Liver (tissue), 9 donors: Measurements from ENCODE around the gene RAB3GAP2. TPM values are rescaled to one million over a fixed set of nuclear protein-coding genes. Genes with fewer than 3 reads are reported as not detected.

Experiments used
- DNase-seq: peaks from one replicate; pipeline ENCODE4 v3.0.0-alpha.2; 2017; ENCODE audit warnings: low spot score
- H3K27ac ChIP-seq, 2 donors: one replicate each; pipeline ENCODE4 v1.7.0; 2013; ENCODE audit warnings: inconsistent platforms in 2 of 2, low read length in 2 of 2, control low read depth in 1 of 2, low read depth in 1 of 2, mild to moderate bottlenecking in 1 of 2
- H3K27me3 ChIP-seq, 4 donors: one replicate each; pipeline versions ENCODE4 v1.6.1 to v1.7.0; 2013; ENCODE audit warnings: low read length in 3 of 4, inconsistent platforms in 1 of 4, mild to moderate bottlenecking in 1 of 4, moderate library complexity in 1 of 4; ENCODE audit not compliant: control insufficient read depth in 4 of 4, insufficient read depth in 4 of 4
- H3K36me3 ChIP-seq, 4 donors: one replicate each; pipeline versions ENCODE4 v1.6.1 to v1.7.0; 2013; ENCODE audit warnings: low read length in 3 of 4, mild to moderate bottlenecking in 3 of 4, low read depth in 1 of 4, moderate library complexity in 1 of 4; ENCODE audit not compliant: control insufficient read depth in 4 of 4, insufficient read depth in 3 of 4
- H3K4me1 ChIP-seq, 4 donors: one replicate each; pipeline versions ENCODE4 v1.6.1 to v1.7.0; 2013; ENCODE audit warnings: low read length in 3 of 4, mild to moderate bottlenecking in 3 of 4, moderate library complexity in 1 of 4; ENCODE audit not compliant: control insufficient read depth in 4 of 4, insufficient read depth in 4 of 4
- H3K4me3 ChIP-seq, 3 donors: one replicate each; pipeline versions ENCODE4 v1.6.1 to v1.7.0; 2013; ENCODE audit warnings: low read length in 3 of 3, control low read depth in 1 of 3, low read depth in 1 of 3, mild to moderate bottlenecking in 1 of 3
- H3K9ac ChIP-seq, 2 donors: one replicate each; pipeline ENCODE4 v1.7.0; 2013; ENCODE audit warnings: low read length in 2 of 2, mild to moderate bottlenecking in 2 of 2, moderate library complexity in 2 of 2, control low read depth in 1 of 2, low read depth in 1 of 2
- H3K9me3 ChIP-seq, 4 donors: one replicate each; pipeline versions ENCODE4 v1.6.1 to v1.7.0; 2013; ENCODE audit warnings: low read length in 3 of 4; ENCODE audit not compliant: control insufficient read depth in 4 of 4
- CTCF ChIP-seq: fragments of 150-350 bp; IDR thresholded peaks from 2 replicates; pipeline ENCODE4 v1.5.1; 2017; ENCODE audit warnings: improper control_type of control experiment, low read depth, low read length; ENCODE audit not compliant: missing input control
- EGR1 ChIP-seq, 2 donors: IDR thresholded peaks; 2 replicates each; pipeline ENCODE4 v1.6.1; 2016 to 2018; ENCODE audit warnings: antibody characterized with exemption in 2 of 2, low read depth in 2 of 2
- FOXA1 ChIP-seq: IDR thresholded peaks from 2 replicates; pipeline ENCODE4 v1.6.1; 2016; ENCODE audit warnings: antibody characterized with exemption
- FOXA2 ChIP-seq: IDR thresholded peaks from 2 replicates; pipeline ENCODE4 v1.6.1; 2016; ENCODE audit warnings: antibody characterized with exemption
- GABPA ChIP-seq, 2 donors: IDR thresholded peaks in 1 of 2; conservative IDR thresholded peaks in 1 of 2; 2 replicates each; pipeline ENCODE4 v1.6.1; 2016; ENCODE audit warnings: antibody characterized with exemption in 2 of 2, mild to moderate bottlenecking in 1 of 2, moderate library complexity in 1 of 2
- HNF4A ChIP-seq, 2 donors: conservative IDR thresholded peaks; 2 replicates each; pipeline ENCODE4 v1.6.1; 2016; ENCODE audit warnings: antibody characterized with exemption in 2 of 2, mild to moderate bottlenecking in 2 of 2
- HNF4G ChIP-seq: IDR thresholded peaks from 2 replicates; pipeline ENCODE4 v1.6.1; 2016; ENCODE audit warnings: antibody characterized with exemption
- JUND ChIP-seq, 2 donors: IDR thresholded peaks; 2 replicates each; pipeline ENCODE4 v1.6.1; 2016; ENCODE audit warnings: antibody characterized with exemption in 2 of 2
- RAD21 ChIP-seq, 2 donors: IDR thresholded peaks; 2 replicates each; pipeline ENCODE4 v1.6.1; 2016; ENCODE audit warnings: antibody characterized with exemption in 2 of 2, mild to moderate bottlenecking in 2 of 2
- RXRA ChIP-seq, 2 donors: IDR thresholded peaks; 2 replicates each; pipeline ENCODE4 v1.6.1; 2017 to 2018; ENCODE audit warnings: antibody characterized with exemption in 2 of 2, mild to moderate bottlenecking in 1 of 2
- SP1 ChIP-seq: IDR thresholded peaks from 2 replicates; pipeline ENCODE4 v1.6.1; 2018; ENCODE audit warnings: antibody characterized with exemption, mild to moderate bottlenecking
- TAF1 ChIP-seq: conservative IDR thresholded peaks from 2 replicates; pipeline ENCODE4 v1.6.1; 2016; ENCODE audit warnings: antibody characterized with exemption, mild to moderate bottlenecking
- YY1 ChIP-seq: IDR thresholded peaks from 2 replicates; pipeline ENCODE4 v1.6.1; 2016; ENCODE audit warnings: antibody characterized with exemption, mild to moderate bottlenecking
- ZBTB33 ChIP-seq: IDR thresholded peaks from 2 replicates; pipeline ENCODE4 v1.6.1; 2016; ENCODE audit warnings: antibody characterized with exemption
- WGBS: extraction: QIAGEN DNeasy Blood & Tissue Kit; methylation state at CpG from one replicate; pipeline ENCODE4 v1.1.7; 2013; 5-methylcytosine and 5-hydroxymethylcytosine counted together
- polyA plus RNA-seq, 2 donors: library from polyadenylated mRNA; stranded (reverse) in 1 of 2; unstranded in 1 of 2; fragments of 200-250 nt in 1 of 2; fragments of >200 nt in 1 of 2; fragmentation: Nextera tagmentation in 1 of 2; extraction: Ambion mirVana in 1 of 2; gene quantifications; one replicate each; pipeline versions ENCODE4 v1.2.1 to v1.2.3, GENCODE V29; 2013 to 2015
- total RNA-seq, 2 donors: library from RNA; depleted of rRNA; stranded (reverse); fragments of >200 nt; gene quantifications; one replicate each; pipeline ENCODE4 v1.2.3, GENCODE V29; 2014
- TF ChIP-seq, protein P1 (sequence below): IDR thresholded peaks from 2 replicates; pipeline ENCODE4 v1.6.1; 2016; ENCODE audit warnings: antibody characterized with exemption
- TF ChIP-seq, protein P2 (sequence below): IDR thresholded peaks from 2 replicates; pipeline ENCODE4 v1.6.1; 2016; ENCODE audit warnings: antibody characterized with exemption, mild to moderate bottlenecking
- TF ChIP-seq, protein P3 (sequence below): IDR thresholded peaks from 2 replicates; pipeline ENCODE4 v1.6.1; 2016; ENCODE audit warnings: antibody characterized with exemption
- donor health status: healthy.
- donor health status: healthy.
- donor health status: healthy.
- donor health status: healthy.
- donor health status: healthy.

Gene RAB3GAP2
- total and polyA plus RNA-seq, 4 donors: 5.3 to 24.0 (median 11.4) TPM

DNA sequence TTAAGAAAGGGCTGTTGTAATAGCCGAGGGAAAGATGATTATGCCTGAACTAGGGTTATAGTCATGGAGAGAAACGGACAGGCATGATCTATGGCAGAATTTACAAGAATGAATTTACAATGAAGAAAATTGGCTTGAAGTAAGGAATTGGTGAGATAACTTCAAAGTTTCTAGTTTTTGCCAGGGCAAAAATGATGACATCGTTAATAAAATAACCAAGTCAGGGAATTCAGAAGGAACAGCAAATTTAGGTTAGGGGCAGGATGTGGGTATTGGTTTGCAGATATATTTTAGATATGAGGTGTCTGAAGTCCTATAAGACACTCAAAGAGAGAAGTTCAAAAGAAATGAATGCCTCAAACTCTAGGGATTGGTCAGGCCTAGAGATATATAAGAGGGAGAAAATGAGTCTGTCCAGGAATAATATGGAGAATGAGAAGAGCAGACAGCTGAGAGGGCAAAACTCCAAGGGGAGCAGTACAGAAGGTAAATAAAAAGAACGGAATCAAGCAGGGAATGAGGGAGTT, 115.6 kb downstream of the RAB3GAP2 start:
- WGBS: 94% methylated on average over 4 of the region's 4 CpGs

GRCh38 chr1:220153147-220153546, 119.1 kb downstream of the RAB3GAP2 start:
- Histone ChIP-seq H3K27me3 (no peaks in the 10 kb centered on the region), H3K4me3 (no peak overlapping the region)

More for the DNA sequence above, 115.6 kb downstream of the RAB3GAP2 start:
- Histone ChIP-seq H3K27ac (no peak overlapping the region), H3K27me3 (no peaks in the 10 kb centered on the region), H3K9ac (no peak overlapping the region), H3K36me3 (peaks cover 9 to 40% (median 31%) of the 10 kb centered on the region in 4 donors), H3K4me3 (no peak overlapping the region), H3K4me1 (peaks cover 0 to under 1% (median 0%) of the 10 kb centered on the region in 4 donors), H3K9me3 (no peaks in the 10 kb centered on the region)
- no peak for DNase-seq
- no peak for TF ChIP-seq TAF1

GRCh38 chr1:220151454-220151853, 120.8 kb downstream of the RAB3GAP2 start:
- H3K4me1 ChIP-seq: peaks cover 0 to 6% (median 3%) of the 10 kb centered on the region in 4 donors
- H3K27ac ChIP-seq: peak overlapping the region in 1 of 2 donors; percentile 11
- 38% methylated on average over 3 of the region's 3 CpGs for WGBS
- H3K9ac ChIP-seq: no peak overlapping the region
- TF ChIP-seq SP1 (no peak), ZBTB33 (no peak), HNF4A (conservative IDR thresholded peaks at IDR 0.05) (peak; percentile 16 to 70), HNF4G (no peak), FOXA2 (peak; percentile 15), YY1 (peak; percentile 36), GABPA (IDR thresholded peaks at IDR 0.05 in 1 of 2, conservative IDR thresholded peaks at IDR 0.05 in 1 of 2) (no peak), RXRA (IDR thresholded peaks at IDR 0.05) (peak in 1 of 2 donors; percentile 83), JUND (IDR thresholded peaks at IDR 0.05) (peak in 1 of 2 donors; percentile 21), CTCF (no peak), RAD21 (IDR thresholded peaks at IDR 0.05) (no peak), FOXA1 (no peak), TAF1 (no peak), EGR1 (IDR thresholded peaks at IDR 0.05; ENCODE audit: low read depth in 2 of 2) (peak; percentile 20 to 69)
- TF ChIP-seq, protein P1, sequence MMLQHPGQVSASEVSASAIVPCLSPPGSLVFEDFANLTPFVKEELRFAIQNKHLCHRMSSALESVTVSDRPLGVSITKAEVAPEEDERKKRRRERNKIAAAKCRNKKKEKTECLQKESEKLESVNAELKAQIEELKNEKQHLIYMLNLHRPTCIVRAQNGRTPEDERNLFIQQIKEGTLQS: no peak
- TF ChIP-seq, protein P2, sequence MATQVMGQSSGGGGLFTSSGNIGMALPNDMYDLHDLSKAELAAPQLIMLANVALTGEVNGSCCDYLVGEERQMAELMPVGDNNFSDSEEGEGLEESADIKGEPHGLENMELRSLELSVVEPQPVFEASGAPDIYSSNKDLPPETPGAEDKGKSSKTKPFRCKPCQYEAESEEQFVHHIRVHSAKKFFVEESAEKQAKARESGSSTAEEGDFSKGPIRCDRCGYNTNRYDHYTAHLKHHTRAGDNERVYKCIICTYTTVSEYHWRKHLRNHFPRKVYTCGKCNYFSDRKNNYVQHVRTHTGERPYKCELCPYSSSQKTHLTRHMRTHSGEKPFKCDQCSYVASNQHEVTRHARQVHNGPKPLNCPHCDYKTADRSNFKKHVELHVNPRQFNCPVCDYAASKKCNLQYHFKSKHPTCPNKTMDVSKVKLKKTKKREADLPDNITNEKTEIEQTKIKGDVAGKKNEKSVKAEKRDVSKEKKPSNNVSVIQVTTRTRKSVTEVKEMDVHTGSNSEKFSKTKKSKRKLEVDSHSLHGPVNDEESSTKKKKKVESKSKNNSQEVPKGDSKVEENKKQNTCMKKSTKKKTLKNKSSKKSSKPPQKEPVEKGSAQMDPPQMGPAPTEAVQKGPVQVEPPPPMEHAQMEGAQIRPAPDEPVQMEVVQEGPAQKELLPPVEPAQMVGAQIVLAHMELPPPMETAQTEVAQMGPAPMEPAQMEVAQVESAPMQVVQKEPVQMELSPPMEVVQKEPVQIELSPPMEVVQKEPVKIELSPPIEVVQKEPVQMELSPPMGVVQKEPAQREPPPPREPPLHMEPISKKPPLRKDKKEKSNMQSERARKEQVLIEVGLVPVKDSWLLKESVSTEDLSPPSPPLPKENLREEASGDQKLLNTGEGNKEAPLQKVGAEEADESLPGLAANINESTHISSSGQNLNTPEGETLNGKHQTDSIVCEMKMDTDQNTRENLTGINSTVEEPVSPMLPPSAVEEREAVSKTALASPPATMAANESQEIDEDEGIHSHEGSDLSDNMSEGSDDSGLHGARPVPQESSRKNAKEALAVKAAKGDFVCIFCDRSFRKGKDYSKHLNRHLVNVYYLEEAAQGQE: no peak
- TF ChIP-seq, protein P3, sequence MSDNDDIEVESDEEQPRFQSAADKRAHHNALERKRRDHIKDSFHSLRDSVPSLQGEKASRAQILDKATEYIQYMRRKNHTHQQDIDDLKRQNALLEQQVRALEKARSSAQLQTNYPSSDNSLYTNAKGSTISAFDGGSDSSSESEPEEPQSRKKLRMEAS: peak; percentile 17
- no peak overlapping the region for H3K4me3 ChIP-seq
- H3K9me3 ChIP-seq: no peaks in the 10 kb centered on the region
- peaks cover 2 to 38% (median 28%) of the 10 kb centered on the region in 4 donors for H3K36me3 ChIP-seq
- no peak for DNase-seq
- no peaks in the 10 kb centered on the region for H3K27me3 ChIP-seq

More at GRCh38 chr1:220153147-220153546, 119.1 kb downstream of the RAB3GAP2 start:
- H3K9ac ChIP-seq: no peak overlapping the region
- H3K4me1 ChIP-seq: peaks cover 0 to 6% (median 3%) of the 10 kb centered on the region in 4 donors
- DNase-seq: no peak
- peaks cover 4 to 40% (median 31%) of the 10 kb centered on the region in 4 donors for H3K36me3 ChIP-seq
- no peak overlapping the region for H3K27ac ChIP-seq
- TF ChIP-seq TAF1 (no peak), FOXA1 (no peak)
- TF ChIP-seq, protein P1: no peak
- no peaks in the 10 kb centered on the region for H3K9me3 ChIP-seq
